A673 (cell line): Measurements from ENCODE around the gene CLEC18B.
"Not testable (repeated sequence)": the region's sequence is repeated elsewhere in the genome, so short reads cannot be mapped to it uniquely, and the experiment has no call there.

Experiments used
- EZH2 ChIP-seq: fragments of 200-600 bp; sonication (generic); IDR thresholded peaks from 2 replicates; pipeline ENCODE4 v1.6.1; 2017; ENCODE audit warnings: borderline replicate concordance, low read depth, mild to moderate bottlenecking, mixed read lengths, antibody characterized with exemption, low read length; ENCODE audit not compliant: poor library complexity, severe bottlenecking
- TF ChIP-seq, protein P1 (sequence below): fragments of 300-800, 200-600 bp; sonication (generic); conservative IDR thresholded peaks from 2 replicates; pipeline ENCODE4 v1.5.1; 2017; ENCODE audit warnings: low read depth, mild to moderate bottlenecking, antibody characterized with exemption, low read length, moderate library complexity, mixed read lengths

GRCh38 chr16:74394604-74395003, 26.7 kb downstream of the CLEC18B start:
- TF ChIP-seq, protein P1, sequence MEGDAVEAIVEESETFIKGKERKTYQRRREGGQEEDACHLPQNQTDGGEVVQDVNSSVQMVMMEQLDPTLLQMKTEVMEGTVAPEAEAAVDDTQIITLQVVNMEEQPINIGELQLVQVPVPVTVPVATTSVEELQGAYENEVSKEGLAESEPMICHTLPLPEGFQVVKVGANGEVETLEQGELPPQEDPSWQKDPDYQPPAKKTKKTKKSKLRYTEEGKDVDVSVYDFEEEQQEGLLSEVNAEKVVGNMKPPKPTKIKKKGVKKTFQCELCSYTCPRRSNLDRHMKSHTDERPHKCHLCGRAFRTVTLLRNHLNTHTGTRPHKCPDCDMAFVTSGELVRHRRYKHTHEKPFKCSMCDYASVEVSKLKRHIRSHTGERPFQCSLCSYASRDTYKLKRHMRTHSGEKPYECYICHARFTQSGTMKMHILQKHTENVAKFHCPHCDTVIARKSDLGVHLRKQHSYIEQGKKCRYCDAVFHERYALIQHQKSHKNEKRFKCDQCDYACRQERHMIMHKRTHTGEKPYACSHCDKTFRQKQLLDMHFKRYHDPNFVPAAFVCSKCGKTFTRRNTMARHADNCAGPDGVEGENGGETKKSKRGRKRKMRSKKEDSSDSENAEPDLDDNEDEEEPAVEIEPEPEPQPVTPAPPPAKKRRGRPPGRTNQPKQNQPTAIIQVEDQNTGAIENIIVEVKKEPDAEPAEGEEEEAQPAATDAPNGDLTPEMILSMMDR = not testable (repeated sequence)
- TF ChIP-seq EZH2 = not testable (repeated sequence)
